DMS153 (cell line): Measurements from ENCODE around the gene IQCE.

Experiments used
- DNase-seq: peaks from one replicate; lab custom pipeline; 2025; lab: John Stamatoyannopoulos, UW

IQCE gene

GRCh38 chr7:2614631-2615330 lies 56.0 kb downstream of the IQCE start:
- DNase-seq, result no peak

DNA sequence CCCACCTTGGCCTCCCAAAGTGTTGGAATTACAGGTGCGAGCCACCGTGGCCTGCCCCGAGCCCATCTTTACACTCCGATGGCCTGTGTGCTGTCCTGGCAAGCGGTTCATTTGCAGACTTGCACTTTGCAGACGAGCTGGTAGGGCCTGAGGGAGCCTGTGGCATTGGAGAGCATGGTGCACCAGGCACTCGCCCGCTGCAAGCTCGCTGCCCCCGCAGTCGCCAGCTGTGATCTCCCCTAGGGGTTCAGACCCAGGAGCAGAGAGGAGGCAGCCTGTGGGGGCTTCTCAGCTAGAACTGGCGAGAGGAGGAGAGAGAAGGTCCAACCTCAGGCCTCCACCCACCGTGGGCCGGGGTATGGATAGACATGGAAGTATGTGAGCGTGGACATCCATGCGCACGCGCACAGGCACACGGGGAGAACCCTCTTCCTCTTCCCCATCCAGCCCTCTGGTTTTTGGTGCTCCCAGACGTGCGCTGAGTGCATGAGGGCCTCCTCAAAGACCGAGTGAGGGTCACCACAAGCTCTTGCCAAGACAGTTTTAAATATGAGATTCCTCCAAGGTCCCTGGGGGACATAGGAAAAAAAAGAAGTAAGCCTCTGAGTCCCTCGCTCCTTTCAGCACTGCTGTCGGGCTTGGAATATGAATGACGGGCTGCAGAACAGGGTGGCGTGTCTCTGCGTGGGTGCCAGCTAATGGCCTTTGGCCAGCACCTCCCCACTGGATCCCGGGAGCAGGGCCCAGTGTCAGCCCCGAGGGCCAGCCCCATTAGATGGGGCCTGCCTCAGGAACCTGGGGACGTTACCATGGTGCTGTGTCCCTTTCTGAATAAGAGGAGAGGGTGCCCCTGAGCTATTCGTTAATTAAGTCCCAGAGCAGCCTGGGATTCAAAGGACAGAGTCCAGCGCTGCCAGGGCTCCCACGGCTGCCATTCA lies 57.9 kb downstream of the IQCE start:
- no peak for DNase-seq

GRCh38 chr7:2617325-2617905 lies 58.6 kb downstream of the IQCE start:
- no peak for DNase-seq

- DNase-seq, result no peak
Measured at GRCh38 chr7:2619116-2619515, 60.3 kb downstream of the IQCE start.

DNA sequence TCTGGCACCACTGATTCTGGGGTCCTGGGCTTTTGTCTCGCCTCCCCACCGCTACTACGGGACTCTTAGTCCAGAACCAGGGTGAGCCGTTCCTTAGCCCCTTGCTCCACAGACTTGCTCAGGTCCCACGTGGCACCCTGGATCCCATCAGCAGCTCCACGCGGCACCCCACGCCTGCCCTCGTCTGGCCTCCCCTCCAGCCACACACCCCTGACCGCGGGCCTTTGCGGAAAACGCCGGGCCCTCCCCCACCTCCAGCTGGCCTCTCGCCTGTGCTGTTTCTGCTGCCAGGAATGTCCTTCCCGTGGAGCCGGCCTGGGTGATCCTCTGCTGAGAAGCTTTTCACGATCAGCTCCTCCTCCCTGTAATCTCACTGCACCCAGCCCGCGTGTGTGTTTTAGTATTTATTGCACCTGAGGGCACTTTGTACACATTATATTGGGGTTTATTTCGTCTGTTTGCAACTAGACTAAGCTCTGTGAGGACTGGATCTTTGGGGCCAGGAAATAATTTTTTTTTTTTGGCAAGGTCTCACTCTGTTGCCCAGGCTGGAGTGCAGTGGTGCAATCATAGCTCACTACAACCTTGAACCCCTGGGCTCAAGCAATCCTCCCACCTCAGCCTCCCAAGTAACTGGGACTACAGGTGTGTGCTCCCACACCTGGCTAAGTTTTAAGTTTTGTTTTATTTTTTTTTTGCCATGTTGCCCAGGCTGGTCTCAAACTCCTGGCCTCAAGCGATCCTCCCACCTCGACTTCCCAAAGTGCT lies 62.5 kb downstream of the IQCE start:
- no peak for DNase-seq

GRCh38 chr7:2621948-2622640 lies 63.3 kb downstream of the IQCE start:
- DNase-seq, result no peak

- no peak for DNase-seq
Measured at GRCh38 chr7:2622869-2623697, 64.3 kb downstream of the IQCE start.

DNA sequence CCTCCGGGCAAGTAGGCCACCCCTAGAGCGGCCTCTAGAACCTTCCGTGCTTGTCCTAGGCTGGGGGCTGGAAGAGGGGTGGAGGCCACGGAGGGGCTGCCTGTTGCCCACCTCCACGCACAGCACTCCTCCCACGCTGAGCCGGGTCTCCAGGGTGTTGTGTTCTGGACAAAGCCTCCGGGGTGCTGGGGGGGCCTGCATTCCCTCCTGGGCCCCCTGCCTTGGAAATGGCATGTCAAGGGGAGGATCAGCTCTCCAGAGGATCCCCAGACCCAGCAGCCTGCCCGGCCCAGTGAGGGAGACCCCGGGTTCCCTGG lies 64.9 kb downstream of the IQCE start:
- DNase-seq, result no peak

DNA sequence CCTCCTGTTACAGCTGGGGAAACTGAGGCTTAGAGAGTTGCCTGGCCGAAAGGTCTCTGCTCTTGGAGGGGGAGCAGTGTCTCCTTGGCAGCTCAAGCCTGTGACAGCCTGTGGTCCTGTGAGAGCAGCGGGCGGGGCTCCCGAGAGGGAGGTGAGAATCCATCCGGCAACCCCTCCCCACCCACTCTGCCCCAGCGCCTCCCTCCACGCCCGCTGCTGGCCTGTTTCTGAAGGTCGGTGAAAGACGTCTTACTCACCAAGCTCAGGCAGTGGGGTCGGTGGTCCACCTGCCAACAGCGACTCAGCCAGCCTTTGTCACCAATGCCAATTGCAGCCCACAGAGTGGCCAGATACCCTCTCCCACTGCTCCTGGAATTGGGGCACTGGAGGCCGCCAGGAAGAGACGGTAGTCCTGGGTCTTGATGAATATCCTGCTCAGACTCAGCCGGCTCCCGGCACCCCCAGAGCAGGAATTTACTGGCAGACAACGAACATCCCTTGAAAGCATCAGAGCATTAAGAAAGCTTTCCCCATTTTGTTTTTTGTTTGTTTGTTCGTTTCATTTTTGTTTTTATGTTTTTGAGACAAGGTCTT lies 65.6 kb downstream of the IQCE start:
- DNase-seq, result no peak

DNA sequence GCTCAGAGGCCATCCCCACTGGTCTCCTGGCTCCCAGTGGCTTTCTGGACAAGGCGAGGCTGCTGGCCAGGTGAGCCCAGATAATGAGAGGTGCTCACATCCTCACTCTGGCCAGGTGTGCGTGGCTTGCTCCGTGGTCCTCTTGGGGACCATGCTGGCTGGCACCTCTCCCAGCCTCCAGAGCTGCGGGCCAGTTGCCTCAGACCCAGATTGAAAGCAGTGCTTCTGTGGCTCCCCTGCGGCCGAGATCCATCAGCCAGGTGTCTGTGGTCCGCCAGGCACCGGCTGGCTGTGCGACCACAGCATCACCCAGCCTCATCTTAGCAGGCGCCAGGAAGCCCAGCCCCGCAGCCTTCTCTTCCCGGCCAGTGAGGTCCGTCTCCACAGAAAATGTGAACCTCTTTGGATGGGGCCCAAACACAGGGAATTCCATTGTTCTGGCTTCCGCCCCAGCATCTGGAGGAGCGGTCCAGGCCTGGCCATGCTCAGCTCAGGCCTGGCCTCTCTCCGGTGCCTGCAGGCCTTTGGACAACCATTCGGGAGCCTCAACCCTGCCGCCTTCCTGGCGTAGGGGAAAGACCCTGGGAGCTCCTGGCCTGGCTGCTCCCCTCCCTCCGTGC lies 67.8 kb downstream of the IQCE start:
- DNase-seq, result no peak

GRCh38 chr7:2627258-2628129 lies 68.7 kb downstream of the IQCE start:
- no peak for DNase-seq

DNA sequence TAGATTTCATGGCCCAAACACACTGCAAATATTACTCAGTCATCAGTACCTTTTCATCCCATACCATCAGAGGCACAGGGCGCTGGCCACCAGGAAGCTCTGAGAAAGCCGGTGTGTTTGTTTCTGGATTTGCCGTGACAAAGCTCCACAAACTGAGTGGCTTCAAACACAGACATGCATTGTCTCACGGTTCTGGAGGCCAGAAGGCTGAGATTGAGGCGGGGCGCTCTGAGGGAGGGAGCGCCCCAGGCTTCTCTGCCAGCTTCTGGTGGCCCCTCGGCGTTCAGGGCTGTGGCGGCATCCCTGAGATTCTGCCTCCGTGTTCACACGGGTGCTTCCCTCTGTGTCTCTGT lies 69.3 kb downstream of the IQCE start:
- DNase-seq, result no peak

GRCh38 chr7:2628891-2629290 lies 70.1 kb downstream of the IQCE start:
- DNase-seq, result no peak

DNA sequence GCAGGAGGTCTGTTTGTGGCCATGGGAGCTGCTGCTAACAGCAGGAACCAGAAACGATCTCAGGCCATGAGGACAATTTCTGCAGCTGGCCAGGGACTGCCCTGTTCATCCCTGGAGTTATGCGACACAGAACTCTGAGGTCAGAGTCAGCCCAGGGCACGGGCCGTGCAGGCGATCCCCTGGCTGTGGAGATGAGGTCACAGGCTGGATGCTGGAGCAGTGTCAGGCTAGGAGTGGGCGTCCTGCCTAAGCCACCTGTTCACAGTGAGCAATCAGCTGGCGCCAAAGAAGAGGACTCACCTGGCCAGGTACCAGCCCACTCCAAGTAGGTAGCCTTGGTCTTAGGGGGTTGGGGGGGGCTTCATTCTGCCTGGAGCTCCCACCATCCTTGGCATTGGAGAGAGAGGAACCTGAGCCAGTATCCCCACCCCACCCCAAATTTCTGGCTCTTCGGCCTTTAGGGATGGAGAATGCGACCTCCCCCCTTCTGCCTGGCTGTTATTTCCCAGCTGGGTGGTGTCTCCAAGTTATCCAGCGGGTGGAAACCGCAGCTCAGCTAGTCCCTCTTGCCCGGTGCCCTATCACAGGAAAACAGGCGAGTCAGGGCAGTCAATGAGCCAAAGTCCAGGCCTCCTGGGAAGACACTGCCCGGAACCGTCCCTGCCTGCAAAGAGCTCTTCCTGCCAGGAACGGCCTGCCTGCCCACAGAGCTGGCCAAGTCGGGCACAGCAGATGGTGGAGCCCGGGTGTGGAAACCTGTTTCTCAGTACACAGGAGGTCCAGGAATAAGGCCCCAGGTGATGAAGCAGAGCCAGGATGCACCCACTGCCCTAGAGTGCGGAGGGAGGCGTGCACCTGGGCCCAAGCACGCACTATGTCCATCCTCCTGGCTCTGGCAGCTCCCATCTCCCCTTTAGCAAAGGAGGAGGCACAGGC lies 71.2 kb downstream of the IQCE start:
- DNase-seq, result peak; percentile 34

- DNase-seq, result no peak
Measured at GRCh38 chr7:2631946-2632732, 73.4 kb downstream of the IQCE start, which contains the start of gene TTYH3. TSS of gene TTYH3 (plus strand) at chr7:2631986. CDS start at chr7:2632156, 170 bp downstream.

DNA sequence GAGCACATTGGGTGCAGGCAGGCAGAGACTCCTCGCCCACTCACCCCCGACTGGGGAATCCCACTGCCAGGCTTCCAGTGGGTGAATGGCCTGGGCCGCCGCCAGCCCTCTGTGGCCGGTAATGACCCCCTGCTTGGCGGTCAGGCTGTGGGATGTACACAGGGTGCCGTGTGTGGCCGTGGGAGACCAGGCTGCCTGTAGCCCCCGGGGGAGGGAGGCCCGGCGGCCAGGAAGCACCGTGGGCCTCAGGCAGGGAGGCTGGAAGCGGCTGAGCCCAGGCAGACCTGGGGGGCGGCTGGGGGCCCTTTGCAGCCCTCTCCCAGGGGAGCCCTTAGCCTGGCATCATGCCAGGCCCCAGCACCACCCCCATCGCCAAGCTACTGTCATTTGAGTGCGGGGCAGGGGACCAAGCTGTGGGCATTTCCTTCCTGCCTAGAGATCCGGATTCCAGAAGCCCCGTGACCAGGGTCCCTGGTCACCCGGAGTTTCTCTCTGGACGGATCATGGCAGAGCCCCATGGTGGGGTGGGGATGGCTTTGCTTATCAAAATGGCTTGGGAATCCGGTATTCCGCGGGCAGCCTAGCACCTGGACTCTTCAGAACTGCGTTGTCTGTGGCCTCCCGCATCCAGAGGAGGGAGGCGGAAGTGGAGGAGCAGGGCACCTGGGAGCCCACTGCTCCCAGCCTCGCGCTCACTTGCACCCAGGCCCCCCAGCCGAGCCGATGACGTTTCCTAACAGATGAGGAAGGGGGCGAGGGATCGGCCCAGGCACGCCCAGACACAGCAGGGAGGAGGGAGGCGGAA lies 74.2 kb downstream of the IQCE start:
- peak; percentile 78 for DNase-seq
